ENCODE measurements around the gene SPANXN4.

DNA sequence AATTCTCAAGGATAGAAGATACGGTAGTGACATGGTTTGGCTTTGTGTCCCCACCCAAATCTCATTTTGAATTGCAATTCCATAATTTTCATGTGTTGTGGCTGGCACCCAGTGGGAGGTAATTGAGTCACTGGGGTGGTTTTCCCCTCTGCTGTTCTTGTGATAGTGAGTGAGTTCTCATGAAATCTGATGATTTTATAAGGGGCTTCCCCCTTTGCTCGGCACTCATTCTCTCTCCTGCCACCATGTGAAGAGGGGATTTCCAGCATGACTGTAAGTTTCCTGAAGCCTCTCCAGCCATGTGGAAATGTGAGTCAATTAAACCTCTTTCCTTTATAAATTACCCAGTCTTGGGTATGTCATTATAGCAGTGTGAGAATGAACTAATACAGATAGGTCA lies 8.5 kb upstream of the SPANXN4 start:
- TF ChIP-seq POLR2AphosphoS5 (IDR thresholded peaks at IDR 0.05), result no peak
- no peak for TF ChIP-seq SMC3 (conservative IDR thresholded peaks at IDR 0.05; ENCODE audit: poor library complexity)
- TF ChIP-seq, protein P1, sequence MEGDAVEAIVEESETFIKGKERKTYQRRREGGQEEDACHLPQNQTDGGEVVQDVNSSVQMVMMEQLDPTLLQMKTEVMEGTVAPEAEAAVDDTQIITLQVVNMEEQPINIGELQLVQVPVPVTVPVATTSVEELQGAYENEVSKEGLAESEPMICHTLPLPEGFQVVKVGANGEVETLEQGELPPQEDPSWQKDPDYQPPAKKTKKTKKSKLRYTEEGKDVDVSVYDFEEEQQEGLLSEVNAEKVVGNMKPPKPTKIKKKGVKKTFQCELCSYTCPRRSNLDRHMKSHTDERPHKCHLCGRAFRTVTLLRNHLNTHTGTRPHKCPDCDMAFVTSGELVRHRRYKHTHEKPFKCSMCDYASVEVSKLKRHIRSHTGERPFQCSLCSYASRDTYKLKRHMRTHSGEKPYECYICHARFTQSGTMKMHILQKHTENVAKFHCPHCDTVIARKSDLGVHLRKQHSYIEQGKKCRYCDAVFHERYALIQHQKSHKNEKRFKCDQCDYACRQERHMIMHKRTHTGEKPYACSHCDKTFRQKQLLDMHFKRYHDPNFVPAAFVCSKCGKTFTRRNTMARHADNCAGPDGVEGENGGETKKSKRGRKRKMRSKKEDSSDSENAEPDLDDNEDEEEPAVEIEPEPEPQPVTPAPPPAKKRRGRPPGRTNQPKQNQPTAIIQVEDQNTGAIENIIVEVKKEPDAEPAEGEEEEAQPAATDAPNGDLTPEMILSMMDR (IDR thresholded peaks at IDR 0.05; ENCODE audit: poor library complexity, severe bottlenecking), result no peak
- no peak for TF ChIP-seq EP300 (conservative IDR thresholded peaks at IDR 0.05; ENCODE audit: poor library complexity, severe bottlenecking)
- no peak for TF ChIP-seq RAD21 (conservative IDR thresholded peaks at IDR 0.05)
- TF ChIP-seq, protein P2, sequence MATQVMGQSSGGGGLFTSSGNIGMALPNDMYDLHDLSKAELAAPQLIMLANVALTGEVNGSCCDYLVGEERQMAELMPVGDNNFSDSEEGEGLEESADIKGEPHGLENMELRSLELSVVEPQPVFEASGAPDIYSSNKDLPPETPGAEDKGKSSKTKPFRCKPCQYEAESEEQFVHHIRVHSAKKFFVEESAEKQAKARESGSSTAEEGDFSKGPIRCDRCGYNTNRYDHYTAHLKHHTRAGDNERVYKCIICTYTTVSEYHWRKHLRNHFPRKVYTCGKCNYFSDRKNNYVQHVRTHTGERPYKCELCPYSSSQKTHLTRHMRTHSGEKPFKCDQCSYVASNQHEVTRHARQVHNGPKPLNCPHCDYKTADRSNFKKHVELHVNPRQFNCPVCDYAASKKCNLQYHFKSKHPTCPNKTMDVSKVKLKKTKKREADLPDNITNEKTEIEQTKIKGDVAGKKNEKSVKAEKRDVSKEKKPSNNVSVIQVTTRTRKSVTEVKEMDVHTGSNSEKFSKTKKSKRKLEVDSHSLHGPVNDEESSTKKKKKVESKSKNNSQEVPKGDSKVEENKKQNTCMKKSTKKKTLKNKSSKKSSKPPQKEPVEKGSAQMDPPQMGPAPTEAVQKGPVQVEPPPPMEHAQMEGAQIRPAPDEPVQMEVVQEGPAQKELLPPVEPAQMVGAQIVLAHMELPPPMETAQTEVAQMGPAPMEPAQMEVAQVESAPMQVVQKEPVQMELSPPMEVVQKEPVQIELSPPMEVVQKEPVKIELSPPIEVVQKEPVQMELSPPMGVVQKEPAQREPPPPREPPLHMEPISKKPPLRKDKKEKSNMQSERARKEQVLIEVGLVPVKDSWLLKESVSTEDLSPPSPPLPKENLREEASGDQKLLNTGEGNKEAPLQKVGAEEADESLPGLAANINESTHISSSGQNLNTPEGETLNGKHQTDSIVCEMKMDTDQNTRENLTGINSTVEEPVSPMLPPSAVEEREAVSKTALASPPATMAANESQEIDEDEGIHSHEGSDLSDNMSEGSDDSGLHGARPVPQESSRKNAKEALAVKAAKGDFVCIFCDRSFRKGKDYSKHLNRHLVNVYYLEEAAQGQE (IDR thresholded peaks at IDR 0.05; ENCODE audit: borderline replicate concordance), result no peak
- TF ChIP-seq TAF1 (IDR thresholded peaks at IDR 0.05; ENCODE audit: low read depth), result no peak
- no peak for TF ChIP-seq EZH2 (IDR thresholded peaks at IDR 0.05; ENCODE audit: borderline replicate concordance, insufficient read depth, low read length, poor library complexity, severe bottlenecking)
- no peak for TF ChIP-seq MXI1 (conservative IDR thresholded peaks at IDR 0.05; ENCODE audit: poor library complexity, severe bottlenecking)
